Measurements from ENCODE around the gene LRRC3. TPM values are rescaled to one million over a fixed set of nuclear protein-coding genes. Genes with fewer than 3 reads are reported as not detected.

The LRRC3 gene
- total and polyA plus RNA-seq, 2 of the 4 experiments (the other 2 are of a cell fraction): under 0.01 to 0.38 TPM

GRCh38 chr21:44445145-44445812 lies 10.0 kb upstream of the LRRC3 start:
- H3K9ac ChIP-seq (ENCODE audit: low read depth, low read length): no peak overlapping the region
- no peak for TF ChIP-seq POLR2A (IDR thresholded peaks at IDR 0.05; ENCODE audit: low read depth, low read length)
- TF ChIP-seq CHD1 (IDR thresholded peaks at IDR 0.05; ENCODE audit: low read depth, low read length): no peak
- no peak for TF ChIP-seq BHLHE40 (IDR thresholded peaks at IDR 0.05; ENCODE audit: low read depth, low read length)
- TF ChIP-seq RCOR1 (IDR thresholded peaks at IDR 0.05; ENCODE audit: insufficient replicate concordance, low read length): no peak
- no peak for TF ChIP-seq RAD21 (IDR thresholded peaks at IDR 0.05; ENCODE audit: low read length)
- no peak for TF ChIP-seq NFE2L2 (IDR thresholded peaks at IDR 0.05; ENCODE audit: low read depth, low read length)
- TF ChIP-seq MXI1 (IDR thresholded peaks at IDR 0.05; ENCODE audit: borderline replicate concordance, low read depth, low read length): no peak
- H3K56ac ChIP-seq (ENCODE audit: extremely low read depth, insufficient read depth, low read length): no peak overlapping the region
- H2BK20ac ChIP-seq (ENCODE audit: low read depth, low read length): no peak overlapping the region
- H3K27me3 ChIP-seq (ENCODE audit: control insufficient read depth, insufficient read depth, low read length): peaks cover 12% of the 10 kb centered on the region
- CTCF ChIA-PET: no interaction called here
- POLR2A ChIA-PET (ENCODE audit: unreplicated experiment): no interaction called here
- no peaks in the 10 kb centered on the region for H3K36me3 ChIP-seq (ENCODE audit: control insufficient read depth, insufficient read depth, low read length)
- BruUV-seq (replicated peaks): no TSS peak
- no peak overlapping the region for H2BK5ac ChIP-seq (ENCODE audit: low read depth, low read length, poor library complexity, severe bottlenecking)
- no peak overlapping the region for H2AK5ac ChIP-seq (ENCODE audit: low read depth, low read length)
- peaks cover 4% of the 10 kb centered on the region for H3K9me3 ChIP-seq (ENCODE audit: control insufficient read depth, insufficient read depth, low read length)
- in situ Hi-C loops (cut with MboI; ENCODE audit: low sequenced_read_pairs): no loop called here
- H2AK9ac ChIP-seq (replicated peaks; ENCODE audit: low read depth, low read length, poor library complexity): no peak overlapping the region
- H4K8ac ChIP-seq (ENCODE audit: low read depth in 2 of 2, low read length in 2 of 2): no peak overlapping the region
- no peaks in the 10 kb centered on the region for H3K9me1 ChIP-seq (ENCODE audit: insufficient read depth, low read length)
- H4K91ac ChIP-seq (ENCODE audit: insufficient read depth, low read depth, low read length): no peak overlapping the region
- no peak overlapping the region for H3K18ac ChIP-seq (ENCODE audit: low read depth, low read length)
- no peak overlapping the region for H3K14ac ChIP-seq (replicated peaks; ENCODE audit: low read depth, low read length)
- no peak overlapping the region for H2AFZ ChIP-seq (replicated peaks; ENCODE audit: low read length, poor library complexity)
- WGBS, 2 experiments (ENCODE audit: extremely low coverage in 2 of 2, insufficient read length in 1 of 2): 85% methylated on average over 7 of the region's 19 CpGs; no CpG with 5 or more reads in 1 of the 2 experiments
- H3K23ac ChIP-seq (ENCODE audit: low read depth, low read length): no peak overlapping the region
- H4K5ac ChIP-seq (ENCODE audit: low read depth, low read length): no peak overlapping the region
- no peak for DNase-seq
- no peak overlapping the region for H3K4me3 ChIP-seq (ENCODE audit: insufficient read depth, low read depth, low read length)
- no peaks in the 10 kb centered on the region for H3K4me1 ChIP-seq (ENCODE audit: control insufficient read depth, insufficient read depth, low read length)
- intact Hi-C loops (cut with micrococcal nuclease): no loop called here
- no peak overlapping the region for H3K4ac ChIP-seq (ENCODE audit: low read depth, low read length)
- H2BK15ac ChIP-seq (ENCODE audit: low read depth, low read length): no peak overlapping the region
- no peak overlapping the region for H2BK120ac ChIP-seq (ENCODE audit: low read depth, low read length)
- H4K20me1 ChIP-seq (ENCODE audit: insufficient read depth, low read length): no peaks in the 10 kb centered on the region
- dilution Hi-C loops (cut with HindIII; ENCODE audit: low sequenced_read_pairs, unreplicated experiment): no loop called here
- no peak overlapping the region for H3K27ac ChIP-seq (ENCODE audit: insufficient read depth, low read length)
- no peak overlapping the region for H3K4me2 ChIP-seq (ENCODE audit: low read depth, low read length)
- no peaks in the 10 kb centered on the region for H3K79me1 ChIP-seq (ENCODE audit: low read depth in 1 of 2, low read length in 2 of 2)
- ATAC-seq (ENCODE audit: low read depth): no peak

All from IMR-90 (cell line).